Cerebellar nuclear complex (tissue), 1 donor: ENCODE results near the gene GIN1.

Experiments
- DNase-seq, 2 experiments: peaks; one replicate each; lab custom pipeline; 2025; lab: John Stamatoyannopoulos, UW

Gene GIN1

DNA sequence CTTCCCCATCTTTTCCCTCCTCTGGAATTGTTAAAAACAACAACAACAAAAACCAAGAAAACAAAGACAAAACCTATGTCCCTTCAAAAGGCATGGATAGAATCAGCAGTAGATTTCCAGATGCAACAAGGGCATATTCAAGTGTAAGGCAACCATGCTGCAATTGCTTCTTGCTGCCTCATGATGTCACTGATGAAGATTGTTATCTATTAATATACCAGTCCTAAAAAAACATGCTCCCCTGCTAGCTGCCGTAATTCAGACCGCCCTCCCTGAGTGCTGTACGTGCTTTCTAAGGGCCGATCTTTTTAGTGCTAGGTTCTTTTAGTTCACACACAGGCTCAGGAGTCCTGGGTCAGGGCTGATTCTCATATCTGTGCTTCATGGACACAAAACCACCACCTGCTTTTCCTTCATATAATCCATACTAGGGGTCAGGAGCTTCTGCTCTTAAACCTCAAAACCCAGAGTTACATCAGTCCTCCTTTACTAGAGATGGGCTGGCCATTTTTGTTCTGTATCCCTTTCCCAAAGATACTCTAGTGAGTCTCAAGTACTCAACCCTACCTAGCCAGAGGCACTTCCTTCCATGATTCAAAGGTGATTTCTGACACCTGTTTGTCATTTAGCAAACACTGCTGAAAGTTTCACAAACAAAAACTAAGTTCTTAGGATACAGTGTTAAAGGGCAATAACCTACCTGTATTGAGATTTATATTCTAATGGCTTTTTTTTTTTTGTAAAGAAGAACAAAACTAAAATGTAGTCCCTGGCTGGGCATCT, 82.1 kb downstream of the GIN1 start:
- no peak for DNase-seq

DNA sequence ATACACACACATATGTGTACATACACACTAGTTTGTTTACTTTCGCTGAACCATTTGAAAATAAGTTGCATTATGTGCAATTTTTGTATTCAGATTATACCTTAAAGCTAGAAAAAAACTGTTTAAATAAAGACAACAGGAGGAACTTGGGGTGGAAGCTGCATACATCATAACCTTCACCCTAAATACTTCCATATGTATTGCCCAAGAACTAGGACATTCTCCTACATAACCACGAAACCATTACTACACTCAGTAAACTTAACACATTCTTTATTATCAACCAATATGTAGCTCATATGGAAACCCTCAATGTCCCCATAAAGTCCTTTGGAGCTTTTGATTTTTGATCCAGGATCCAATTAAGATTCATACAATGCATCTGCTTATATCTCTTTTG, 83.3 kb downstream of the GIN1 start:
- DNase-seq = no peak
